T47D (cell line): ENCODE data around the gene MAP2K3.

Experiments
- DNase-seq, 2 experiments: peaks; one replicate each; pipeline versions ENCODE4 v3.0.0 to v3.0.0-alpha.2; 2011 to 2012; ENCODE audit warnings: low read depth in 1 of 2, low spot score in 1 of 2
- JUND ChIP-seq: IDR thresholded peaks from 2 replicates; pipeline ENCODE4 v1.6.1; 2012; ENCODE audit warnings: low read depth
- in situ Hi-C: cut with HindIII; loops from 2 replicates; pipeline ENCODE4 v1.10.0; 2016; ENCODE audit warnings: low sequenced_read_pairs, low pct_unique_long_range_greater_than_20kb

Gene MAP2K3

DNA sequence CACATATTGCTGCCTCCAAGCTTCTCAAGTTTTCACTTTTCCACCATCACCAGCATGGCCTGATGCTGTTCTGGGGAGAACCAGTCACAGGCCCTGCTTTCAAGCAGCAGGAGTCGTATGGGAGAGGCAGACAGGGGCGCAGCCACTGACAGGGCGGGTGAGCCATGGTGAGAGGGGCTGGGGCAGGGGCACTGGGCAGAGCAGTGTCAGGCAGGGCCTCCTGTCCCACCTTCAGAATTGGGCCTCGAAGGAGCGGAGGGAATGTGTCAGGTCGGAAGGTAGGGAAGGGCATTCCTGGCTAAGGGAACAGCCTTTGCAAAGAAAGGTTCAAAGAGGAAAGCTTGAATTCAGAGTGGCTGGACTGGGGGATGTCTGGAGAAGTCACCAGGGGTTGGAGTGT is 4.9 kb upstream of the MAP2K3 start:
- in situ Hi-C loops: no loop called here
- no peak for TF ChIP-seq JUND
- DNase-seq: no peak

DNA sequence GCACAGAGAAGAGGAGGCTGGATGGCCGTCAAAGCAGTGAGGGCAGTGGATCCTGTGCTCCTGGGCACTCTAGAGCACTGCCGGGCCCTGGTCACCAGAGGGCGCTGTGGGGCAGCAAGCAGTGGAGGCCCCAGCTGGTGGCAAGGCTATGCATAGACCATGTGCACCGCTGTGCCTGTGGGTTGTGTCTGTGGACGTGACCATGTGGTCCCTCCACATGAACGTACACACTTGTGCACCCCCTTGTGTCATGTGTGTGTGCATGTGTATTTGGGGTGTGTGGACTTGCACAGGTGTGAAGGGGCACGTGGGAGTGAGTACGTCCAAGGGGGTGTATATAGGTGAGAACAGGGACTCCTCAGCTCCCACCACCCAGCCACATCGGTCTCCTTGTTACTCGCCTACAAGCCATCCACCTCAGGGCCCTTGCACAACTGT is 4.4 kb upstream of the MAP2K3 start:
- peak; percentile 61 to 80 for DNase-seq
- TF ChIP-seq JUND: no peak
- in situ Hi-C loops: no loop called here

DNA sequence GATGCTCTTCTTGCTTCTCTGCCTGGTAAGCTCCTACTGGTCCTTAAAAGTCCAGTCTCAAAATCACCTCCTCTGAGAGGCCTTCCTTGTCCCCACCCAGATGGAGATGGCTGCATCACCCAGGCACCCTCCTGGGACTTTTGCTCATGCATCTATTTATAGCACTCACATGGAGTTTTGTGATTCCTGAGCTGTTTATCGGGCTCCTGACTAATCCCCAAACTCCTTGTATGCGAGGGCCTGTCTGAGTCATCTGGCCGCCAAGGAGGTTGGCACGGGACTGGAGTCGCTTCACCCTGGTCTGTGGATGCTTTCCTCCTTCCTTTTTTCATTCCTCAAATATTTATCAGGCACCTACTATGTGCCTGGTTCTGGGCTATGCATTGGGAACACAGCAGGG is 2.3 kb upstream of the MAP2K3 start:
- in situ Hi-C loops: no loop called here
- no peak for TF ChIP-seq JUND
- DNase-seq: no peak

DNA sequence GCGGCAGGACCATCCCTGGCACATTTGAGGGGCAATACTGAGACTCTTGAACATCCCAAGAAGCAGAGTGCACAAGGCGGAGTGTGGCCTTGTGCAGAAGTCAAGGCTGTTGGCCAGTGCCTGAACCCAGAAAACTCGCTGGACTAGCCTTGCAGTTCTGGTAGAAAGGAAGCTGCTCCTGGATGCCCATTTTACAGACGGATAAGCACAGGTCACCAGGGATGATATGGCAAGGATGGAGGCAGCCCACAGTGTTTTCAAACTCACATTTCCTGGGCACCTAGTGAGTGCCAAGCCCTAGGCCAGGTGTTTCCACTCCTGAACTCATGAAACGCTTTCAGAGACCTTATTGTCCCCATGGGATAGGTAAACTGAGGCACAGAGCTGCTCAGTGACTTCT is 1.7 kb upstream of the MAP2K3 start:
- TF ChIP-seq JUND: no peak
- DNase-seq: no peak
- in situ Hi-C loops: no loop called here

DNA sequence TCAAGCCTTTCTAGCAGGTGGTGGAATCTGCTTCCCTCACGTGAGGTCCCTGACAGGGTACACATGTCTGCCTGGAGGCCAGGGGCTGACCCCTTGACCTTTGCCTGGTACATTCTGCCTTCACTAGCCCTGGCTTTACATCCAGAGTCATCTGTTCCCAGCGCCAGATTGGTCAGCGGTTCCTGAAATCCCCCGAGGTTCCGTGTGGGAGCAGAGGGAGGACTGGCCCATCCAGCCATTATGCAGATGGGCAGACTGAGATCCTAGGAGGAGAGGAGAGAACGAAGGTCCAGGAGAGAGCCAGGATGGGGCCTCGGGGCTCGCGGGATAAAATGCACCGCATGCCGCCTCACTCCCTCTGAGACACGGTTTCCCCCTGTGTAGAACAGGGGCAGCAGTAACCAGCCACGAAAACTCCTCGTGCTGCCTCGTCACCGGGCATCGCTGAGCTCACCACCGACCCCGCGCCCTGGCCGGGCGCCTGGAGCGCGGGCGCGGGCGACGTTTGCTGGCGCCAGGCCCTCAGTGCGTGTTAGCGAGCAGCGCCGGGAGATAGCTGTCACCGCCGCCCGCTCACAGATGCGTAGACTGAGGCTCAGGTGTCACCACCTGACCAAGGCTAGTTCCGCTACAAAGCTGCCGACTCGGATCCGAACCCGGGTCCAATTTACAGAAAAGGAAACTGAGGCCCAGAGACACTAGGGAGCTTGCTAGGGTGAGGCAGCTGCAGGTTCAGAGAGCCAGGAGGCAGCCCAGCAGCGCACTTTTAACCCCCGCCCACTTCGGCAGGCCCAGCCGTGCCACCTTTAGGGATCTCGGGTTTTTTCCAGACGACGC is 811 bp upstream of the MAP2K3 start:
- DNase-seq: no peak
- in situ Hi-C loops: no loop called here
- TF ChIP-seq JUND: no peak

DNA sequence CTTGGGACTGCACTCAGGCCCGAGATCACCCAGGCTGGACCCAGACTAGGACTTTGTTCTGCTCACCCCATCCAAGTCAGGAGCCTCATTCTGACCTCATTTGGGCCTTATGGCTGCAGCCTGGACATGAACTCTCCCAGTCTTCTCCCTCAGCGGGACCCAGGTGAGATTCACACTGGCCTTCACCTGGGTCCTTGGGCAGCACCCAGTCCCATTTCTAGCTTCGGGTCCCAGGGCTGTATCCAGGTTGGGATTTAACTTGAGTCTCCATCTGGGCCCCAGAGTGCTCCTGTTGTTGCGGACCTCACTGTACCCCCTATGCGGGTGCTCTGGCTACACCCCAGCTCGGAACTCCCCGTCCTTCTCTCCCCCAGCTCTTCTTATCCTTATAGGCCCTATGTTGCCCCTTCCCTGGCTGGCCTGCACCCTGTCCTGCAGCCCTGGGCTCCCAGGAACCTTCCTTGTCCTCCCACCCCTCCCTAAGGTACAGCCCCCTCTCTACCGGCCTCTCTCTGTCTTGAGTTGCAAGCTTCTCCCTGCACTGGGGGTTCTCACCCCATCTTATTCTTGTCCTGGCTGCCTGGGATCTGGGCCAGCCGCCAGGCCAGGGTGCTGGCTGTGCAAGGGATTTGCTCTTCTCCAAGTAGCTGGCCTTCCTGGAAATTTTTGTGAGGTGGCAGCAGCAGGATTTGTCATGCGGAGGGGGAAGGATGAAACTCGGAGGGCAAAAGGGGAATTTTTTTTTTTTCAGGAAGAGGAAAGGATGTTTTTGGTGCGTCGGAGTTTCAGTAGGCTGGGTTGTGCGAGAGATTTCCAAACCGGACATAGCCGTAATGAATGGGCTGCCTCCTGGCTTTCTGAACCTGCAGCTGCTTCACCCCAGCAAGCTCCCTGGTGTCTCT is 904 bp downstream of the MAP2K3 start:
- in situ Hi-C loops: no loop called here
- no peak for TF ChIP-seq JUND
- no peak for DNase-seq

DNA sequence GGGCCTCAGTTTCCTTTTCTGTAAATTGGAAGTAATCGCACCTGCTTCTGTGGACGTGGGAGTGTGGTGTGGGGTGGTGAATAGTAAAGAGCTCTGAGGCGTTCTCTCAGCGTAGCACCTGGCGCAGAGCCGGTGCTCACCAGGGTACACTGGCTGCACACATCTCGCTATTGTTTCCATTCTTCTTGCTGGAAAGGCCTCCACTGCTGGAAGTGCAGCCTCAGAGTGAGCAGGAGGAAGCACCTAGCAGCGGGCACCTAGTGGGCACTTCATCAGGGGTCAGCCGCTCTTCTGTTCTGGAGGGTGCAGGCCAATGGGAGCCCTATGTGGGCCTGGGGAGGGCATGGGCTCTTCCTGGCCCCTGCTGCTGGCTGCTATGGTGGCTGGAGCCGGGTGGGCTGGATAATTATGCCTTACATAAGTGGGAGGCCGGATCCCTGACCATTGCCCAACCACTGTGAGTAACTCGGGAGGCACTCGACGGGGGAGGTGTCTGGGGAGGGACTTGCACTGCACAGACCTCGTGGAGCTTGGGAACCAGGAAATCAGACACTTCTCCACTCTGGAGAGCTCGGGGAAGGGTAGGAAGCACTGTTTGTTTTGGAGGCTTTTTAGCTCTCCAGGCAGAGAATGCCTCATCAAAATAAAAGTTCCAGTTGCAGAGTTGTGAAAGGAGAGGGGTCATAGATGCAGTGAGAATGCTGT is 1.7 kb downstream of the MAP2K3 start:
- in situ Hi-C loops: no loop called here

DNA sequence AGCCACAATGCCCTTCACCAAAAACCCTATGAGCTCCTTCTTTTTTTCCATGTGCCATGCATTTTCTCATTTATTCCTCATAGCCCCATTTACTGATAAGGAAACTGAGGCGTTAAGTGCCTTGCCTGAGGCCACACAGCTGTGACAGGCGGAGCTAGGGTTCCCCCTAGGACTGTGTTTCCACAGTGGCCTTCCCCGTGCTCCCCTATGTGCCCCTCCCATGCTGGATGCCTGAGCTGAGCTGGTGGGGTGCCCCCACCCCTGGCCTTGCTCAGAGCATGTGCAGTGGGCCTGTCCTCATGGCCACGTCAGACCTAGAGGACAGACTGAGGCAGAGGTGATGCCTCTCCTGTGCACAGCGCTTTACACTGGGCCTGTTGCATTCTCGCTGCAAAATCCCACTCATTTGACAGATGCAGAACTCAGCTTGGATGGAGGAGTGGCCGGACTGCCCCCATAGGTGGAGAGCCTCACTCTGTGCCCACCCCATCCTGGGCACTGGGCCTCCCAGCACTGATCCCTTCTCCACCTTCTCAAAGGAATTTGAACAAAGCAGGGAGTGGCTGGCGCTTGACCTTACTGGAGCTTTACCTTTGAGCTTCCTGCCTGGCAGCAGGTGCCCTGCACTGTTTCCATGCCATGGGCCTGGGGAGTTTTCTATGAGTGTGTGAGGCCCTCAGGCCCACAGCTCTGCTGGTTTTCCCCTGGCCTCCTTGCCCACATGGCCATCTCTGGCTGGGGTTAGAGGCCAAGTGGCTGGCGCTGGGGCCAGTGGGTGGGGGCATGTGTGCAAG is 2.6 kb downstream of the MAP2K3 start:
- in situ Hi-C loops: no loop called here

More for the DNA sequence above, 1.7 kb downstream of the MAP2K3 start:
- no peak for TF ChIP-seq JUND
- peak; percentile 61 to 84 for DNase-seq

DNA sequence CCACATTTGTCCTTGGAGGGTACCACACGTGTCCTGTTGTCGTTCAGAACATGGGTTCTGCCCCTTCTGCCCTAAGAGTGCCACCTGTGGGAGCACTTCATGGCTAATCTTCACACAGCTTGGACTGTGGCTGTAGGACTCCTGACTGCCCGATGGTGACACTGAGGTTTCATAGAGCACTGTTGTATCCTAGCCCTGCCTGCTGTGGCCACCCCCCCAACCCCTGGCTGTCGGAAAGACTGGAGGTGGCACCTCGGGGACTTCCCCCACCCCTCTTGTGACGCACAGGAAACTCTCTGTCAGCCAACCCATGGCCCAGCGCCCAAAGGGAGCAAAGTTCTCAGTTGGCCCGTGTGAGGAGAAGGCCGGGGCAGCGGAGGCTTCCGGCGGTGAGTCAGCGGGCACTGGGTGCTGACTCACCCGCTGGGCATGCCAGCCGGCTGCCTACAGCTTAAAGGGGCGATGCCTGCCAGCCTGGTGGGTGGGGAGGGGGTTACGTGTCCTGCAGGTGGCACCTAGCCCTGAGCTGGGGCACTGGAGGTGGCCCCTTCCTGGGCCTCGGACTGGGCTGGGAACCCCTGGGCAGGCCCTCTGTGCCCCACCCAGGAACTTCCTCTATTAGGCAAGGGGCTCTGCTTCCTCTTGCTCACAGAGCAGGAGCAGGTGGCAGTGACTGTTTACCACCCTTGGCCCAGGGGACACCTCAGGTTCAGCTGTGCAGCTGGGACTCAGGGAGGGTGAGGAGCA is 3.4 kb downstream of the MAP2K3 start:
- in situ Hi-C loops: no loop called here
- DNase-seq: peak; percentile 43 to 87
- peak; percentile 73 for TF ChIP-seq JUND

More for the DNA sequence above, 2.6 kb downstream of the MAP2K3 start:
- DNase-seq: no peak
- no peak for TF ChIP-seq JUND

DNA sequence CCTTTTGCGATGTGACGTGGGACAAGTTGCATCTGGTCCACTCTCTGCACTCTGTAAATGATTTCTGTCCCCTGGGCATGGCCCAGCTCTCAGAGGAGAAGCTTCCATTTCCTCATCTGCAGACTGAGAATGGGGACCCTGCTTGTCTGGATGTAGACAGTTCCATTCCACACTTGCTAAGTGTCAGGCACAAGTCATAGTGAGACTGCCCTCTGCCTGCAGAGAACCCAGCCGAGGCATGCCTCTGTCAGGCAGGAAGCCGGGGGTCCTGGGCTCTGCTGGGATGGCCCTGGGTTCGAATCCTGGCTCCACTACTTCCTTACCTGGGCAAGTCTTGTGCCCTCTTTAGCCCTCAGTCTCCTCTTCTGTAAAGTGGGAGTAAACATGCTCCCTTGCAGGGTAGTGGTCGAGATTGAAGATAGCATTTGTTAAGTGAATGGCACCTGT is 4.1 kb downstream of the MAP2K3 start:
- in situ Hi-C loops: no loop called here
- no peak for TF ChIP-seq JUND
- DNase-seq: no peak
